HEK293T (cell line): Measurements from ENCODE around the gene CTTN.

ENCODE experiments used
- BHLHE40 ChIP-seq: fragments of 450-650 bp; IDR thresholded peaks from 2 replicates; pipeline ENCODE4 v1.6.1; 2016; ENCODE audit warnings: mild to moderate bottlenecking, moderate library complexity, borderline replicate concordance
- CTBP1 ChIP-seq: fragments of 450-650 bp; IDR thresholded peaks from 2 replicates; pipeline ENCODE4 v1.6.1; 2016; ENCODE audit warnings: borderline replicate concordance
- ELF4 ChIP-seq: fragments of 450-650 bp; IDR thresholded peaks from 2 replicates; pipeline ENCODE4 v1.6.1; 2017; ENCODE audit warnings: antibody characterized with exemption
- FOXM1 ChIP-seq: fragments of 450-650 bp; IDR thresholded peaks from 2 replicates; pipeline ENCODE4 v1.6.1; 2017; ENCODE audit warnings: mild to moderate bottlenecking, borderline replicate concordance
- LEF1 ChIP-seq: fragments of 450-650 bp; IDR thresholded peaks from 2 replicates; pipeline ENCODE4 v1.6.1; 2017; ENCODE audit warnings: mild to moderate bottlenecking, borderline replicate concordance
- SP1 ChIP-seq: fragments of 450-650 bp; IDR thresholded peaks from 2 replicates; pipeline ENCODE4 v1.6.1; 2017

- TF ChIP-seq BHLHE40 (no peak), SP1 (no peak), CTBP1 (no peak), ELF4 (no peak), LEF1 (no peak), FOXM1 (no peak)
These were observed 30.5 kb downstream of the CTTN start for GRCh38 chr11:70428701-70429427.
